Measurements from ENCODE around the gene EZH2.

The EZH2 gene

DNA sequence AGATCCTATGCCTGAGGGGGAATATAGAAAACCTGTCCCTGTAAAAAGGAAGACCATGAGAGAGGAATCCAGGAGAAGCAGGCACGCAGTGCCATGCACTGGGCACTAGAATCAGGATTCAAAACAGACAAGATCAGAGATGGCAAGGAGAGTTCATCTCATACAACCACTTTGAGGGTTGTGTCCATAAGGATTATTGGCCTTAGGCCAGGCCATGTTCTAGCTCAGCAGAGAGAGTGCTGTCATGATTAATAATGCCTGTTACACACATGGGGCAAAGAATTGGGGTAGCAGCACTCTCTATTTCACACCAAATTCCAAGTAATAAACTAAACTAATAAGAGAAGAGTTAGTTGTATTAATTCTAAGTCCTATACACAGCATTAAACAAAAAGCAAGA is 29.1 kb downstream of the EZH2 start:
- DNase-seq (ENCODE audit: low read depth in 2 of 2) = no peak

GRCh38 chr7:148852272-148852671 is 31.8 kb downstream of the EZH2 start:
- no peak for DNase-seq (ENCODE audit: low read depth in 2 of 2)

DNA sequence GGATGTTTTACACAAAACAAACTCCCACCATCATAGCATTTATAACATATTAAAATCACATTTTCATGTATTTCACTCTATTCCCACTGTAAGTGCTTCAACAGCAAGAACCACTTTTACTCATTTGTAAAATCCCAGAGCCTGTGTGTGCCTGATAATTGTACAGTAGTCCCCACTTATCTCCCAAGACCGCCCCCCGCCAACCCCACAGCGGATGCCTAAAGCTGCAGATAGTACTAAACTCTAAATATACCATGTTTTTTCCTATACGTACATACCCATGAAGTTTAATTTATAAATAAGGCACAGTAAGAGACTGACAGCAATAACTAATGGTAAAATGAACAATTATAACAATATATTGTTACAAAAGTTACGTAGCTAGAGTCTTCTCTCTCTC is 33.5 kb downstream of the EZH2 start:
- DNase-seq (ENCODE audit: low read depth in 2 of 2) = no peak

DNA sequence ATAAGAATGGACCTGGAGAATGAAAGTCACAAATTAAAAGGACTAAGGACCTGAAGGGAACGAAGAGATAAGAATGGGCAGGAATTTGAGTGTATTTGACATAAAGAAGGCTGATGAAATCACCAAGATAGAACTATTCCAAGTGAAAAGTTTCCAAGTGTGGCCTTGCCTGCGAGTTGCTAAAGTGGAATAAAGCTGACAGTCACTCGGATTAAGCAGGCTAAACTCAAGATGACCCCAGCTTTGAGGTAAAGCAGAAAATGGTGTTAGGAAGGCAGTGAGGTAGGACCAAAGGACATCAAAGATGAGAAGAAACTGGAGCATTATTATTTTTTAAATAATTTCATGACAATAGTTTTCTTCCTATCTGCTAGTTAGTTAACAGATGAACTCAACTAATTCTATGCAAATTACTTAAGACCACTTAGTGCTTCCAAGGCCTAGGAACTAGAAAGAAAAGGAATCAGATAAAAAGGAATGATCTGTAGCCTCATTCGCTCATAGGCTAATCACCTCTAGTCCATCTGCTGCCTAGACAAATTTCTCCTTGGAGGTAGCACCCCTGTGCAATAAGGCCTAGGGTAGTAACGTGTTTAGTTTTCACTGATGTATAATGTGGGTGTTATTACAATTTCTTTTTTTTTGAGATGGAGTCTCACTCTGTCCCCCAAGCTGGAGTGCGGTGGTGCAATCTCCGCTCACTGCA is 34.5 kb downstream of the EZH2 start:
- DNase-seq (ENCODE audit: low read depth in 2 of 2) = no peak

GRCh38 chr7:148847815-148848734 is 36.0 kb downstream of the EZH2 start:
- no peak for DNase-seq (ENCODE audit: low read depth in 2 of 2)

GRCh38 chr7:148838905-148839304 is 45.2 kb downstream of the EZH2 start:
- no peak for DNase-seq (ENCODE audit: low read depth in 2 of 2)

DNA sequence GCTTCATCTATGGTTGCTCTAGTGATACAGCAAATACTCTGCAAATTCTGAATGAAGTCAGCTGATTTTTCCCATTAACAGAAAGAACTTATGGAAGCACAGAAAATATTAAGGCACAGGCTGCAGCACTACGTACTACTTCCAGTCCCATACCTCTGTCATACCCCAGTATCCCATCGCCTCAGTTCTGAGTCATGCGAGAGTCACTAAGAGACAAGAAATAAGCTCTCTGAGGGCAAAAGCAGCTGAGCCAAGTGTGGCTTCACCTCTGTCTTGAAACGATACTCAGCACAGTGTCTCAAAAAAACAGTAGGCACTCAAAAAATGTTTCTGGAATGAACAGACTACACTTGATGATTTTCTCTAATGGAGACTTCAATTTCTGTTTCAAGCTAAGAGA is 48.2 kb downstream of the EZH2 start:
- DNase-seq (ENCODE audit: low read depth in 2 of 2) = no peak

DNA sequence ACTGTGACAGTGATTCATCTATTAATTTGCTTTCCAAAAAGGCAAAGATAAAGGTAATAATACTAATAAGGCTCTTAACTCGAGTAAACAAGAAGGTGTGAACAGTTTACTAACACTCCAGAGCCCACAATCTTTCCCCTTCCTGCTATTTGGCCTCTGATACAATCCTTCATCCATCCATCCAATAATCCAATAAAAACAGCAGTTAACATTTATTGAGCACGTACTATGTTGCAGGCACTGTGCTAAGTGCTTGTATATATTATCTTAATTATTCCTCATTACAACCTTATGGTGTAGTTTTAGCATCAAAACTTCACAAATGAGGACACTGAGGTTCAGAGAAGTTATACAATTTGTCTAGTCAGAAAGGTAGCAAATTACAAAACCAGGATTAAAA is 49.5 kb downstream of the EZH2 start:
- no peak for DNase-seq (ENCODE audit: low read depth in 2 of 2)

DNA sequence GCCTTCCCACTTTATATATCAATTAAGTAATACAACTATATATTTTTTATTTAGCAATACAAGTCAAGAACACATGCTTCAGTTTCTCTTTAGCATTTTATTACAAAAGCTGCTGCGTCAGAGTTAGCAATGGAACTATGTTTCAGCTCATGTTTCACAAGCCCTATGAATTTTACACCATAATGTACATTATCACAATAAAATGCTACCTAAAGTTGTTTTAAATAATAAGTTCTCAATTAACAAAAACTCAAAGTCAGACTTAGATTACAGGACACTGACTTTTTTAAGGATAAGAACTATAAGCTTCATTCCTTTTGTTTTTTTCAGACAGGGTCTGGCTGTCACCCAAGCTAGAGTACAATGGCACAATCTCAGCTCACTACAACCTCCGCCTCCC is 52.3 kb downstream of the EZH2 start:
- no peak for DNase-seq (ENCODE audit: low read depth in 2 of 2)

- DNase-seq (ENCODE audit: low read depth in 2 of 2) = no peak
Observed at GRCh38 chr7:148830897-148831692, 53.0 kb downstream of the EZH2 start.

GRCh38 chr7:148828965-148829364 is 55.1 kb downstream of the EZH2 start:
- no peak for DNase-seq (ENCODE audit: low read depth in 2 of 2)

DNA sequence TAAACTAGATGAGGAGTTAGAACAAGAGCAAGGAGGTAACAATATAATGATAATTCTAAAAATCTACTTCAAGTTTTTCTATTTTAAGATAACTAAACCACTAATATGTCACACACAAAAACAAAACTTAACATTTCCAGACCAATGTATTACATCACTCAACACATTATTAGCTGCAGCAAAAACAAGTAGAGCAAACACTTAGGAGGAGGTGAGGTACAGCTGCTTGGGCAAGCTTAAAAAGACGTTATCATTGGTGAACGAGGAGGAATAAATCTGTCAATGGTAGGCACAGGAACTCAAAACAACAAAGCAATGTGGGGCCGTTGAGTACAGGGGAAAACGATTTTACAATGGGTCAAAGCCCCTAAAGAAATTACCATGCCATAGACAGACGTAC is 58.8 kb downstream of the EZH2 start:
- DNase-seq (ENCODE audit: low read depth in 2 of 2) = no peak

- DNase-seq (ENCODE audit: low read depth in 2 of 2) = no peak
Observed at GRCh38 chr7:148824864-148825263, 59.2 kb downstream of the EZH2 start.

- DNase-seq (ENCODE audit: low read depth in 2 of 2) = no peak
Observed at GRCh38 chr7:148821422-148821821, 62.7 kb downstream of the EZH2 start.

DNA sequence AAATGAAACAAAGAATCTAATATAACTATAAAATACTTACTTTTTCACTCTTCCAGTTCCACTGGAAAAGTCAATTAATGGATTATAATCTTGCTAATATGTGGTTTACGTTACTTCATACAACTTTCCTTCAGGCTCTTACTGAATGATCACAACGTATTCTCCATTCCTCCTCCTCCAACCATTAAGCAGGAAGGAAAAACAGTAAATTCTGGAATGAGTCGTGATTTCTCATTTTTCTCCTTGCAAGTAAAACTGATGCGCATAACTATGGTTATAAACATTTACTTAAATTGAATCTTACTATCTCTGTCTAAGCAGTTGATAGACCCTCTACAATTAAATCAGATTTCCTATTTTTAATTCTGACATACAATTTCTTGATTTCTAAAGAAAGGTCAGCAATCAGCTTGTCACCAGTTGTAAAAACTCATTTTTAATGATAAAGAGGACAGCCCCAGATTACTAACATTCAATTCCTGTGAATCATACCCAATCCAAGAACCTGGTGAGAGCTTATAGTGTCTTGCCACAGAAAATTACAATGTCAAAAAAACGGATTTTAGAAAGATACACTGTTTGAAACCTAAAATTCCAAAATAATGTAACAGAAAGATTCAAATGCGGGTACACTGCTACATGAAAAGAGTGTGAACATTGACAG is 64.3 kb downstream of the EZH2 start:
- no peak for DNase-seq (ENCODE audit: low read depth in 2 of 2)

DNA sequence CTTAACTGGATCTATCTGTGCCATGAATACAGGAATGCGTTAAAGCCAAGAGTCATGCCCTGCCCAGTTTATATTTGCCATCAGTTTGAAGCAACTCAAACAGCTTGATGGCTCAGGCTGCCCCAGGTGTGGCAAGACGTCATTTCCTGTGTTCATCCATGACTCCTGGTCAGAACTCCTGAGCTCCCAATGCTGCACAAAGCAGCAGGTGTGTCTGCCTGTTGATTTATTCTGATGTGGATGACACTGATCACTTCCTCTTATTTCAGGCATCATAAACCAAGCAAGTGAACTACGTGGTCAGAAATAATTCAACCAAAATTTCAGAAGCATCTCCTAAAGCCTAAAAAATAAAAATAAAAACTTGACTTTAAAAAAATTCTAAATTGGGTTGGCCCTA is 68.5 kb downstream of the EZH2 start:
- DNase-seq (ENCODE audit: low read depth in 2 of 2) = no peak

- DNase-seq (ENCODE audit: low read depth in 2 of 2) = no peak
Observed at GRCh38 chr7:148814922-148815559, 69.0 kb downstream of the EZH2 start.

DNA sequence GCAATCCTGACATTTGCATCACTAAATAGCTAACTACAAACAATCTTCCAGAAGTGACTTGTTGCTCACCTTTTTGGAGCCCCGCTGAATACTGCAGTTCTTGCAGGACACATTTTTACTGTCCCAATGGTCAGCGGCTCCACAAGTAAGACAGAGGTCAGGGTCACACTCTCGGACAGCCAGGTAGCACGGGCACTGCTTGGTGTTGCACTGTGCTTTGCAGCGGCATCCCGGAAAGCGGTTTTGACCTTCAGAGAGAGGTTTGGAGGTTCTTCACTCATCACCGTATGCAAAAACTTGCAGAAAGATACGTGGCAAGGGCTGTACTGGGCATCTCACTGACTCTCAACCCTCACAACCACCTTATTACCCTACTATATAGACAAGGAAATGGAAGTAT is 70.2 kb downstream of the EZH2 start:
- DNase-seq (ENCODE audit: low read depth in 2 of 2) = no peak

GRCh38 chr7:148811892-148812291 is 72.2 kb downstream of the EZH2 start:
- DNase-seq (ENCODE audit: low read depth in 2 of 2) = no peak

DNA sequence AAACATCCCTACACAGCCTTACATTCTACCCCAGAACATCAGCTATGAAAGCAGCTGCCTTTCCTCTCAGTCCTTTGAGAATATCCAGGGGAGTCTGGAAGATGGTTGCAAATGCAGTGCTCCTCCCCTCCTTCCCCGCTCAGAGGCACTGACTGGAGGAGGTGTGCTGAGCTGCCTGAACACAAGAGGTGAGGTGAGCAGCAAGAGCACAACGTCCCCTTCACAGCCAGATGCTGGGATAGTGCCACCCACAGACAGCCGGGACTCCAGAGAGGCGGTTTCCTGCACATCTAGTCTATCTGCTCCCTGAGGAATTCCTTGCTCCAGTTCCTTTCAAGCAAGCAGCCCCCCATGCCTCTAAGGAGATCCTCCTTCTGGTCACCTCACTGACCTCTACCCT is 74.2 kb downstream of the EZH2 start:
- DNase-seq (ENCODE audit: low read depth in 2 of 2) = no peak

GRCh38 chr7:148807436-148807835 is 76.7 kb downstream of the EZH2 start:
- no peak for DNase-seq (ENCODE audit: low read depth in 2 of 2)
